ENCODE measurements around the gene GCN1.

DNA sequence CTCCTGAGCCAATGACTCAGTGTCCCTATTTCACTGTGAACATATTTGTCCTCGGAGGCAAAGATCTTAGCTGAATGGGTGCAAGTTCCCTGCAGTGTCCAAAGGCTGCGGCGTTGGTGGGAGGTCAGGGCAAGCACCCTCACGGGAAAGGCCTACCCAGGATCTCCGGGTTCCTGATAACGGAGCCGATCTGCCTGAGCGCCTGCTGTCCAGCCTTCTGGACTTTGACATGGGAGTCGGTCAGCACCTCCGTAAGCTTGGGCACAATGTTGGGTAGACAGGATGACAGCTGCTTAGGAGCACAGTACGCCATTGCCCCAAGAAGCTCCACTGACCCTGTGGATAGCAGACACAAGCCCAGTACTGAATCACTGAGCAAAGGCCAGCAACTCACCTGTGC is 46.5 kb downstream of the GCN1 start:
- TF ChIP-seq POLR2A (IDR thresholded peaks at IDR 0.05; ENCODE audit: extremely low read depth, insufficient read length) (no peak), MAX (IDR thresholded peaks at IDR 0.05; ENCODE audit: low read depth, low read length) (no peak), CTCF (IDR thresholded peaks at IDR 0.05; ENCODE audit: low read depth, low read length) (no peak), MYC (IDR thresholded peaks at IDR 0.05; ENCODE audit: low read depth, low read length) (no peak)

All from NB4 (cell line).